Urothelium cell line (cell line): ENCODE data around the gene GTF2IRD1.
"Not testable (repeated sequence)": the region's sequence is repeated elsewhere in the genome, so short reads cannot be mapped to it uniquely, and the experiment has no call there.

Experiments
- DNase-seq: peaks from one replicate; pipeline ENCODE4 v3.0.0; 2011; ENCODE audit warnings: low spot score, mixed read lengths
- FAIRE-seq: peaks from 2 replicates; lab custom pipeline; 2011; peaks lifted over from hg19 to GRCh38; lab: Jason Lieb, UNC

The GTF2IRD1 gene

DNA sequence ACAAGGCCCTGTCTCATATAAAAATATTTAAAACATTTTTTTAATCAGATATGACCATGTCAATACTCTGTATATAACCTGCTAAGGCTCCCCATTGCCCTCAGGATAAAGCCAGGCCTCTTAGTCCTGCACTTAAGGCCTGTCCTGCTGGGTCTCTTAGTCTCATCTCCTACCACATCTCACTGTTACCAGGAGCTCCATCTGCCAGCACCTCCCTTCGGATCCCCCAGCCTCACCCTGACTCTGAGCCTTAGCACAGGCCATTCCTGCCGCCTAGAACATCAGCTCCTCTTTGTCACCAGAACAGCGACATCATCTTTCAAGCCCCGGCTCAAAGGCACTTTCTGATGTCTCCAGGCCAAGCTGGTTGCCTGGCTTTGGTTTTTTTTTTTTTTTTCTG lies 25.7 kb upstream of the GTF2IRD1 start:
- DNase-seq (no peak), FAIRE-seq (no peak)

- FAIRE-seq = no peak
- DNase-seq = no peak
Observed at GRCh38 chr7:74429153-74429747, 24.5 kb upstream of the GTF2IRD1 start.

DNA sequence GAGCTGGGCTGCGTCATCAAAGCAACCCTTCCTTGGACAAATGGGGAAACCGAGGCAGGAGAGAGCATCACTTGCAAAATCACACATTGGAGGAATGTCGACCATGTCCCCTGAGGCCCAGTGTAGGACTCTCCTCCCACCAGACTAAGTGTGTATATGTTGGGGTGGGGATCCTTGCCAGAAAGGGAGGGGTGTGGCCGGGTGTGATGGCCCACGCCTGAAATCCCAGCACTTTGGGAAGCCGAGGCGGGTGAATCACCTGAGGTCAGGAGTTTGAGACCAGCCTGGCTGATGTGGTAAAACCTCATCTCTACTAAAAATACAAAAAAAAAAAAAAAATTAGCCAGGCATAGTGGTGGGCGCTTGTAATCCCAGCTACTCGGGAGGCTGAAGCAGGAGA lies 23.3 kb upstream of the GTF2IRD1 start:
- FAIRE-seq, DNase-seq: not testable (repeated sequence)

DNA sequence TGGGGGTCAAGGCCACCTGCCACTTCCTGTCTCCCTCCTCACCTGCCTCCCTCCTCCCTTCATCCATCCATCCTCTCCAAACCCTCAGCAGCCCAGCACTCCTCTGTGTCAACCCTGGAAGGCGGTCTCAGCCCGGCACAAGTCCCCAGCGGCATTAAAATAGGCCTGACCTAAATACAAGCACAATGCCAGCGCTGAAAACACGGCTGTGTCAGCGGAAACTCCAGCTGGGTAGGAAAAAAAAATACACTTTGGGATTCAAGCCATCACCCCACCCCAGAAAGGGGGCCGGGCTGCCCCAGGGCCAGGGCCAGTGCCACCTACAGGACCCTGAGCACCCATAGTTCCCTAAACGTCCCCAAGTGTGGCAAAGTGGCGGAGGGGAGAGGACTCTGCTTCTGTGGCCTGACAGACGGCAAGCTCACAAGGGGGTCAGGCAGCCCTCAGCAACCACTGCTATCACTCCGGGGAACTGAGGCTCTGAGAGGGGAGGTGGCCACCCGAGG lies 22.7 kb upstream of the GTF2IRD1 start:
- DNase-seq = no peak

GRCh38 chr7:74437291-74437571 lies 16.5 kb upstream of the GTF2IRD1 start:
- DNase-seq, FAIRE-seq: not testable (repeated sequence)

More for the DNA sequence above, 22.7 kb upstream of the GTF2IRD1 start:
- FAIRE-seq = no peak

DNA sequence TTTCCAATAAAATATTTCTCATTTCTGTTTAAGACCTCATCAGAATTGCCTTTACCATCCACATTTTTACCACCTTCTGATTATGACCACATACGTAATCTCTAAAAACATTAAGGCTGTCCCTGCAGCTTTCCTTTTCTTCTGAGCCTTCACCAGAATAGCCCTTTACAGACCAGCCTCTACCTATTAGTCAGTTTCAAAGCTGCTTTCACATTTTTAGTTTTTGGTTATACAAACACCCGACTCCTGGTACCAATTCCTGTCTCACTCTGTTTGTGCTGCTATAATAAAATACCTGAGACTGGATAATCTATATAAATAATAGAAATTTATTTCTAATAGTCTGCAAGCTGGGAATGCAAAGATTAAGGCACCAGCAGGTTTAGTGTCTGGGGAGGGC lies 15.4 kb upstream of the GTF2IRD1 start:
- DNase-seq (no peak), FAIRE-seq (no peak)

- no peak for FAIRE-seq
- DNase-seq = no peak
Observed at GRCh38 chr7:74439541-74439940, 14.2 kb upstream of the GTF2IRD1 start.

DNA sequence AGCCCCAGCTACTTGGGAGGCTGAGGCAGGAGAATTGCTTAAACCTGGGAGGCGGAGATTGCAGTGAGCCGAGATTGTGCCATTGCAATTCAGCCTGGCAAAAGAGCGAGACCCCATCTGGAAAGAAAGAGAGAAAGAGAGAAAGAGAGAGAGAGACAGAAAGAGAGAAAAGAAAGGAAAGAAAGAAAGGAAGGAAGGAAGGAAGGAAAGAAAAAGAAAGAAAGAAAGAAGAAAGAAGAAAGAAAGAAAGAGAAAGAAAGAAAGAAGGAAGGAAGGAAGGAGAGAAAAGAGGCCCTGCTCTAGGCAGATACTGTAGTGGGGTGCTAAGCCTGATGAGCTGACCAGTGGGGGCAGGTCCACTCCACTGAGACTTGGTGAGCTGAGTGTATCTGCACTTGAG lies 13.6 kb upstream of the GTF2IRD1 start:
- FAIRE-seq, DNase-seq: not testable (repeated sequence)

- no peak for FAIRE-seq
- DNase-seq = no peak
Observed at GRCh38 chr7:74441801-74442200, 11.9 kb upstream of the GTF2IRD1 start.

GRCh38 chr7:74443543-74444247 lies 10.0 kb upstream of the GTF2IRD1 start:
- FAIRE-seq (no peak), DNase-seq (no peak)

GRCh38 chr7:74449144-74449543 lies 4.6 kb upstream of the GTF2IRD1 start:
- no peak for FAIRE-seq
- no peak for DNase-seq

GRCh38 chr7:74449809-74450397 lies 3.8 kb upstream of the GTF2IRD1 start:
- FAIRE-seq (no peak), DNase-seq (peak; percentile 50)

DNA sequence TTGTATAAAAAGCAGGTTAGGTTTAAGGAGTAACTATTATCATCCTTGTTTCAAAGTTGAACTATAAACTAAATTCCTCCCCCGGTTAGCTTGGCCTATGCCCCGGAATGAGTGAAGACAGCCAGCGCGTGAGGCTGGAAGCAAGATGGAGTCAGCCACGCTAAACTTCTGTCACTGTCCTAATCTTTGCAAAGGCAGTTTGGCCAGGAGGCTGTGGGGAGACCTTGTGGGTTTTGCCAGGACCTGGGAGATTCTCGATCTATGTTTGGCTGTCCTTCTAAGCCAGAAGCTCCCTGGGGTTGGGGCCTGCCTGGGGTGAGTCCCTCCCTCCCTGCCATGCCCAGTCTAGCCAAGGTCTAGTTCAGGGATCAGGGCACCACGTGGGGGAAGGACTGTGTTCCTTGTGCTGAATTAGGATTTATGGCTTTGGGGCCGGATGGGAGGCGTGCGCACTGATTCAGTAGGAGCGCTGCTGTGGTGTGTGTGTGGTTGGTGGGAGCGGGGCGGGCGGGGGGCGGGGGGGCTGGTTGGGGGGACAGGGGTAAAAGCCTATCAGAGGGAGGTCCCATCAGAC lies 871 bp upstream of the GTF2IRD1 start:
- DNase-seq = peak; percentile 68
- no peak for FAIRE-seq

DNA sequence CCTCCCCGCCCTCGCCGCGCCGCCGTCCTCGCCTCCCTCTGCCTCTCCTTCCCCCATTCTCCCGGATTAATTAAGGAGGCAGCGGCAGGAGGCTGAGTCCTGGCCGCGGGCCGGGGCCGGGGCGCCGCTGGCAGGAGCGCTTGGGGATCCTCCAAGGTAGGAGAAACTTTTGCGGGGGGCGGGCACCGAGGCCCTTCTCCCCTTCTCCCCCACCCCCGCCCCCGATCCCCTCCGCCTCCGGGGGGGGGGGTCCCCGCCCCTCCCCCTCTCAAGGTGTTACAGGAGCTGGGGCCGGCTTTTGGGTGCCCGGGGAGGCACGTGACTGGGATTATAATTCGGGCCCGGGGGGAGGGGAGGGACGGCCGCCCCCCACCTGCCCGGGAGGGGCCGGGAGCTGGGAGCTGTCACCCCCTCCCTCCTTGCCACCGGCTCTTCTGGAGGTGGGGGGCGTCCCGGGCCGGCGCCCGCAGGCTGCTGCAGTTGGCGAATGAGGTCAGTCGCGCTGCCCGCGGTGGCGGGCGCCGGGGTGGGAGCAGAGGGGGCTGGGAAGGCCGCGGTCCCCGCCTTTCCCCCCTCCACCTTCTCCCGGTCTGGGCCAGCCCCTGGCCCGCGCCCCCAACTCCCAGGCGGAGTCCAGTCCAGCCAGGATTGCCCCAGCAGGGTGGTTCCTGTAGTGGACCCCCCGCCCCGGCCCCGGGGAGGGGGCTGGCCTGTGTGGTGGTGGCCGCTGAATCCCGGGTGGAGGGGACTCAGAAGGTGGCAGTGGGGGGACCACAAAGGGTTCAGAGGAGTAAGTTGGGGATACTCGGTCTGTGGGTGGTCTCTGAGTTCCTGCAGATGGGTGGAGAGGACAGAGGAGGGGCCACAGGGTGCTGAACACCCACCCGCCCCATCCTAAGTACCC lies 567 bp downstream of the GTF2IRD1 start:
- DNase-seq = peak; percentile 29

DNA sequence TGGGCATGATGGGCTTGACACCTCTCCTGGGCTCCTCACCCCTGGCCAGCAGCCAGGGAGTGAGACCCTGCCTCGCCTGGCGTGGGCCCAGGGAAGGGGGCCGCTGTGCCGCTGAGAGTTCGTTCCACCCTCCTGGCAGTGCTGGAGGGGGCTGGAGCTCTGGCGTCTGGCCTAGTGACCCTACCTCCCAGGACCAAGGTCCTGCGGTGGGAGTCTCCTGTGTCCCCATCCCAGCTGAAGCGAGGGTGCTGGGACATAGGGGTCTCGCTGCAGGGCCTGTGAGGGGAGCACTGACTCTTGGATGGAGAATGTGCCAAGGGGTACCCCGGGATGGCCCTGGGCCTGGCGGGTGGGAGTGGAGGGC lies 1.2 kb downstream of the GTF2IRD1 start:
- DNase-seq (no peak), FAIRE-seq (no peak)

More for the DNA sequence above, 567 bp downstream of the GTF2IRD1 start:
- FAIRE-seq = no peak

DNA sequence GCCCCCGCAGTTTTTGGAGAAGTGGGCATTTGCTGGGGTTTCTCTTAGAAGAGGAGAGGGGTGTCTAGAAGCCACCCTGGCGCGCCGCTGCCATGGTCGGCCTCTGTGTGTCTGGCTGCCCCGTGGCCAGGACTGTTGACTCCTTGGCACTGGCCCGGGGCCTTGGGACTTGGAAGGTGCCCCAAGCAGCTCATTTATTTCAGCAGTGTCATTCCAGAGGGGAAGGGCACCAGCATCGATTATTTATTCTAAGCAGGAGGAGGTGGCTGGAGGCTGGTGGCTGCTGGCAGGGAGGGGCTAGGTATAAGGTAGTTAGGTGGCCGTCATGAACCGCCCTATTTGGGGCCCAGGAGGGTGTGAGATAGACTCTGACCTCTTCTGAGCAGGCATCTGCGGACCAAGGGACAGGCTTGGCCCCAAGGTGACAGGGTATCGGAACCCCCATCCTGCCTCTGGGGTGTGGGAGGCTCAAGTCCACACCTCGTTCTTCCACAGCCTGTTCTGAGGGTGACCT lies 1.6 kb downstream of the GTF2IRD1 start:
- DNase-seq (no peak), FAIRE-seq (no peak)

DNA sequence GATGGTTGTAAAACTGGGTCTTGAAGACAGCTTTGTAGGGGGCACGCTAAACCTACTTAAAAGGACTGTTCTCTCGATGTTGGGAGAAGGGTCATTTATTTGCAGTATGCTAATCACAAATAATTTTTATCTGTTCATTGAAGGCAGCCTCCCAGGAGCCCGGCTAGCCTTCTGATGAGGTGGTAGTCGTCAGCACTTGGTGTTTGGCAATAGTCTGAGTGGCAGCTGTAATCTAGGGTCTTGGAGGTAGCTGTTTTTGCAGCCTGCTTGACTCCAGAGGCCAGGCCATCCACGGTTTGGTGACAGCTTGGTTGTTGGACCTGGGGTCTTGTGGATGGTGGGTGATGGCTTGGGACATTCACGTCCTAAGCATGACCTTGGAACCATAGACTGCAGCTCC lies 2.2 kb downstream of the GTF2IRD1 start:
- FAIRE-seq (no peak), DNase-seq (no peak)

- DNase-seq (no peak), FAIRE-seq (no peak)
Observed at GRCh38 chr7:74457007-74457406, 3.3 kb downstream of the GTF2IRD1 start.

GRCh38 chr7:74461970-74462706 lies 8.4 kb downstream of the GTF2IRD1 start:
- FAIRE-seq (no peak), DNase-seq (no peak)

GRCh38 chr7:74462707-74463100 lies 9.0 kb downstream of the GTF2IRD1 start:
- FAIRE-seq = no peak
- DNase-seq = no peak
